H1 (cell line): ENCODE results near the gene GALNT12. TPM values are rescaled to one million over a fixed set of nuclear protein-coding genes. Genes with fewer than 3 reads are reported as not detected.

Experiments used
- CTCF ChIA-PET: fragments of 300-600 bp; sonication (Branson Sonifier 250); formaldehyde crosslinking; loops from one replicate; lab custom pipeline; 2021; ENCODE audit not compliant: partially characterized antibody; lab: Charles Lee
- POLR2A ChIA-PET: fragments of 300-600 bp; sonication (Branson Sonifier 250); formaldehyde crosslinking; loops from one replicate; lab custom pipeline; 2021; ENCODE audit warnings: inconsistent platforms; ENCODE audit not compliant: partially characterized antibody; lab: Charles Lee
- DNase-seq, 2 experiments: peaks; one replicate each; pipeline versions ENCODE4 v3.0.0 to v3.0.0-alpha.2; 2010 to 2022; ENCODE audit warnings: low spot score in 2 of 2, low read depth in 1 of 2, mixed read lengths in 1 of 2
- FAIRE-seq: peaks from 2 replicates; lab custom pipeline; 2011; peaks lifted over from hg19 to GRCh38; lab: Jason Lieb, UNC
- H2AFZ ChIP-seq: 2 replicates; pipeline ENCODE4 v1.8.1; 2012; ENCODE audit warnings: low read length, inconsistent platforms
- H2AK5ac ChIP-seq: 2 replicates; pipeline ENCODE4 v1.6.1; 2013; ENCODE audit warnings: low read depth, low read length
- H2BK120ac ChIP-seq: replicated peaks from 2 replicates; pipeline ENCODE3; 2013; ENCODE audit warnings: low read depth, low read length, inconsistent platforms
- H2BK12ac ChIP-seq: 2 replicates; pipeline ENCODE4 v1.6.1; 2013; ENCODE audit warnings: low read depth, low read length
- H2BK15ac ChIP-seq: 2 replicates; pipeline ENCODE4 v1.6.1; 2013; ENCODE audit warnings: low read length
- H2BK20ac ChIP-seq: 2 replicates; pipeline ENCODE4 v1.6.1; 2013; ENCODE audit warnings: low read length
- H2BK5ac ChIP-seq: 2 replicates; pipeline ENCODE4 v1.6.1; 2013; ENCODE audit warnings: low read depth, low read length
- H3K14ac ChIP-seq: 2 replicates; pipeline ENCODE4 v1.6.1; 2013; ENCODE audit warnings: inconsistent platforms; ENCODE audit not compliant: insufficient read length
- H3K18ac ChIP-seq: 2 replicates; pipeline ENCODE4 v1.6.1; 2013; ENCODE audit warnings: low read length; ENCODE audit errors: extremely low read depth
- H3K23ac ChIP-seq: 2 replicates; pipeline ENCODE4 v1.6.1; 2013; ENCODE audit warnings: inconsistent platforms; ENCODE audit not compliant: insufficient read length
- H3K23me2 ChIP-seq: 2 replicates; pipeline ENCODE4 v1.6.1; 2013; ENCODE audit warnings: low read depth, low read length
- H3K27ac ChIP-seq: 2 replicates; pipeline ENCODE4 v1.6.1; 2011; ENCODE audit warnings: low read depth, low read length, inconsistent platforms
- H3K27me3 ChIP-seq, 4 experiments: replicated peaks in 1 of 4; 1 replicate in 1 of 4; 2 replicates in 3 of 4; pipeline versions ENCODE4 v1.6.1 to v1.8.1; 2011 to 2013; ENCODE audit warnings: low read length in 3 of 4, mild to moderate bottlenecking in 3 of 4, inconsistent platforms in 2 of 4, mixed read lengths in 2 of 4, moderate library complexity in 1 of 4; ENCODE audit not compliant: control insufficient read depth in 3 of 4, insufficient read depth in 3 of 4; ENCODE audit errors: extremely low read depth in 1 of 4
- H3K36me3 ChIP-seq, 4 experiments: 2 replicates each; pipeline versions ENCODE4 v1.6.1 to v1.8.1; 2011 to 2013; ENCODE audit warnings: mild to moderate bottlenecking in 4 of 4, low read length in 3 of 4, moderate library complexity in 2 of 4, control low read depth in 1 of 4, inconsistent platforms in 1 of 4; ENCODE audit not compliant: insufficient read depth in 4 of 4, control insufficient read depth in 2 of 4
- H3K4ac ChIP-seq: replicated peaks from 2 replicates; pipeline ENCODE3; 2013; ENCODE audit warnings: low read length, low read depth, mixed read lengths, inconsistent platforms; ENCODE audit not compliant: insufficient read length
- H3K4me1 ChIP-seq, 4 experiments: replicated peaks in 1 of 4; 1 replicate in 1 of 4; 2 replicates in 3 of 4; pipeline versions ENCODE4 v1.6.1 to v1.8.1; 2011 to 2013; ENCODE audit warnings: low read length in 3 of 4, inconsistent platforms in 2 of 4, mixed read lengths in 1 of 4; ENCODE audit not compliant: insufficient read depth in 4 of 4, control insufficient read depth in 3 of 4
- H3K4me2 ChIP-seq, 2 experiments: 2 replicates each; pipeline versions ENCODE4 v1.6.1 to v1.8.1; 2011 to 2013; ENCODE audit warnings: low read depth in 2 of 2, low read length in 2 of 2, control low read depth in 1 of 2, inconsistent platforms in 1 of 2, mild to moderate bottlenecking in 1 of 2; ENCODE audit not compliant: insufficient read depth in 1 of 2
- H3K4me3 ChIP-seq, 4 experiments: fragments of 200-600, 300-600 bp in 1 of 4; sonication (generic), shearing (Covaris generic), sonication (Bioruptor Twin) in 1 of 4; 2 replicates each; pipeline versions ENCODE4 v1.5.1 to v1.8.1; 2011 to 2016; ENCODE audit warnings: low read length in 4 of 4, low read depth in 3 of 4, control low read depth in 2 of 4, inconsistent platforms in 2 of 4, mild to moderate bottlenecking in 2 of 4, mixed read lengths in 1 of 4, moderate library complexity in 1 of 4; ENCODE audit not compliant: insufficient read depth in 2 of 4; ENCODE audit errors: extremely low read depth in 1 of 4
- H3K56ac ChIP-seq: replicated peaks from 2 replicates; pipeline ENCODE3; 2013; ENCODE audit warnings: low read depth, mild to moderate bottlenecking, mixed read lengths, low read length, inconsistent platforms; ENCODE audit not compliant: insufficient read length
- H3K79me1 ChIP-seq: 2 replicates; pipeline ENCODE4 v1.6.1; 2013; ENCODE audit warnings: low read depth, low read length, control low read depth
- H3K79me2 ChIP-seq, 2 experiments: 2 replicates each; pipeline versions ENCODE4 v1.6.1 to v1.8.1; 2012 to 2013; ENCODE audit warnings: low read length in 2 of 2, mild to moderate bottlenecking in 2 of 2, inconsistent platforms in 1 of 2; ENCODE audit not compliant: insufficient read depth in 2 of 2, control insufficient read depth in 1 of 2
- H3K9ac ChIP-seq, 4 experiments: replicated peaks in 1 of 4; 1 replicate in 1 of 4; 2 replicates in 3 of 4; pipeline versions ENCODE4 v1.6.1 to v1.8.1; 2011 to 2013; ENCODE audit warnings: low read depth in 3 of 4, low read length in 3 of 4, control low read depth in 2 of 4, mild to moderate bottlenecking in 2 of 4, moderate library complexity in 2 of 4, inconsistent platforms in 1 of 4; ENCODE audit errors: extremely low read depth in 1 of 4
- H3K9me3 ChIP-seq, 2 experiments: 2 replicates each; pipeline versions ENCODE4 v1.6.1 to v1.8.1; 2012 to 2013; ENCODE audit warnings: mild to moderate bottlenecking in 2 of 2, moderate library complexity in 2 of 2, control low read depth in 1 of 2, inconsistent platforms in 1 of 2, low read depth in 1 of 2, low read length in 1 of 2, mixed read lengths in 1 of 2; ENCODE audit not compliant: insufficient read depth in 2 of 2
- H4K20me1 ChIP-seq, 2 experiments: replicated peaks in 1 of 2; 2 replicates each; pipeline versions ENCODE3 to v1.8.1; 2011 to 2013; ENCODE audit warnings: inconsistent platforms in 2 of 2, low read length in 2 of 2, mild to moderate bottlenecking in 1 of 2; ENCODE audit not compliant: insufficient read depth in 2 of 2, control insufficient read depth in 1 of 2
- H4K5ac ChIP-seq: 2 replicates; pipeline ENCODE4 v1.6.1; 2013; ENCODE audit warnings: low read length, low read depth, mixed read lengths, inconsistent platforms; ENCODE audit not compliant: insufficient read length
- H4K8ac ChIP-seq: 2 replicates; pipeline ENCODE4 v1.8.0; 2013; ENCODE audit warnings: mild to moderate bottlenecking, moderate library complexity, low read length, inconsistent platforms; ENCODE audit not compliant: insufficient read depth; ENCODE audit errors: extremely low read depth
- H4K91ac ChIP-seq: replicated peaks from 2 replicates; pipeline ENCODE3; 2013; ENCODE audit warnings: low read length, mixed read lengths, inconsistent platforms; ENCODE audit not compliant: insufficient read length
- NANOG ChIP-seq: IDR thresholded peaks from 2 replicates; pipeline ENCODE4 v1.6.1; 2011; ENCODE audit warnings: low read length, low read depth, mild to moderate bottlenecking, inconsistent platforms; ENCODE audit not compliant: insufficient read depth, poor library complexity, severe bottlenecking
- POLR2A ChIP-seq, 2 experiments: IDR thresholded peaks; 1 replicate in 1 of 2; 2 replicates in 1 of 2; pipeline ENCODE4 v1.6.1; 2011; ENCODE audit warnings: low read depth in 2 of 2, low read length in 2 of 2, mild to moderate bottlenecking in 2 of 2; ENCODE audit errors: control extremely low read depth in 1 of 2
- RNF2 ChIP-seq: fragments of 200-900, 300-1000 bp; sonication (generic); IDR thresholded peaks from 2 replicates; pipeline ENCODE4 v1.7.1; 2016; ENCODE audit warnings: borderline replicate concordance, low read depth, mild to moderate bottlenecking, antibody characterized with exemption, low read length; ENCODE audit not compliant: poor library complexity, severe bottlenecking; ENCODE audit errors: missing control alignments
- SAP30 ChIP-seq: fragments of 300-600 bp; sonication (generic); IDR thresholded peaks from 2 replicates; pipeline ENCODE4 v1.7.1; 2012; ENCODE audit warnings: low read length, moderate library complexity, mild to moderate bottlenecking, inconsistent platforms; ENCODE audit not compliant: insufficient read depth, insufficient replicate concordance
- SIN3A ChIP-seq, 2 experiments: IDR thresholded peaks in 1 of 2; conservative IDR thresholded peaks in 1 of 2; 2 replicates each; pipeline ENCODE4 v1.6.1; 2011 to 2012; ENCODE audit warnings: low read length in 2 of 2, improper control_type of control experiment in 1 of 2, low read depth in 1 of 2, mild to moderate bottlenecking in 1 of 2
- SP1 ChIP-seq: IDR thresholded peaks from 2 replicates; pipeline ENCODE4 v1.6.1; 2011; ENCODE audit warnings: low read depth, low read length
- SP4 ChIP-seq: IDR thresholded peaks from 2 replicates; pipeline ENCODE4 v1.6.1; 2012; ENCODE audit warnings: low read length, inconsistent platforms
- TAF1 ChIP-seq: IDR thresholded peaks from 2 replicates; pipeline ENCODE4 v1.6.1; 2011; ENCODE audit warnings: mild to moderate bottlenecking, low read depth, low read length
- WGBS, 2 experiments: shearing (Covaris generic) in 1 of 2; methylation state at CpG; one replicate each; pipeline versions ENCODE4 v1.1.6 to v1.1.7; 2013 to 2015; ENCODE audit warnings: low lambda C conversion rate in 2 of 2, mixed read lengths in 2 of 2, inconsistent platforms in 1 of 2, low coverage in 1 of 2, missing lambda C conversion rate in 1 of 2; ENCODE audit not compliant: insufficient replicate concordance in 2 of 2, insufficient coverage in 1 of 2, insufficient read length in 1 of 2; ENCODE audit errors: extremely low coverage in 1 of 2, missing lambda C conversion rate in 1 of 2; 5-methylcytosine and 5-hydroxymethylcytosine counted together
- polyA plus RNA-seq, 7 experiments: library from polyadenylated mRNA; depleted of rRNA in 3 of 7; stranded (reverse) in 5 of 7; unstranded in 2 of 7; fragments of >200 nt in 5 of 7; fragments of 200-250 nt in 2 of 7; gene quantifications; 1 replicate in 5 of 7; 2 replicates in 1 of 7; 4 replicates in 1 of 7; pipeline versions ENCODE4 v1.2.1 to v1.2.3, GENCODE V29; 2011 to 2013; ENCODE audit warnings: missing spikeins in 2 of 7, mixed read lengths in 2 of 7
- total RNA-seq: library from RNA; stranded (reverse); fragmentation: NEBNext Ultra II Directional; extraction: Animal tissue kit (Norgen Biotek cat#: 25700); gene quantifications from 2 replicates; pipeline ENCODE4 v1.2.1, GENCODE V29; 2021

GALNT12 gene
- total and polyA plus RNA-seq, 2 of the 8 experiments (the other 6 are each of a cell fraction or from before 2014, with no cell fraction given) = 16.2 to 19.6 TPM

DNA sequence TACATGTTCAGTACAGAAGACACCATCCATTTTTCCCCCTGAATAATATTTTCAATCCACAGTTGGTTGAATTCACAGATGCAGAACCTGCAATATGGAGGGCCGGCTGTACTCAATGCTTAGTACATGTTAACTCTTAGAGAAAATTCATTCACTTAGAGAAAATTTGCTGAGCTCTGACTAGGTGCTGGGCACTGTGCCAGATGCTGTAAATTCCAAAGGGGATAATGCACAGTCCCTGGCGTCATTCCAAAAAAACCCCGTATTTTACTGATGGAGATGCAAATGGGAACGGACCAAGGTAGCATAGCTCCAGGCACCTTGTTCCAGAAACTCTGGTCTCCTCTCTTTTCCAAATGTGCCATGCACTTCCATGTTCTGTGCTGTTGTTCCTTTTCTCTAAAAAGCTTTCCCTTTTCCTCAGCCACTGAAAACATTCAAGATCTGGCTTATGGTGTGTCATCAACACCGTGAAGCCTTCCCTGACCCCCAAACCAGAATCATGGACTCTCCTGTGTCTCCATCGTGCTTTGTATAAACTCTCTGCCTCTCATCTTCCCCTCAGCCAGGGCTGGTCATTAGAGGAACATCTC, 80.5 kb downstream of the GALNT12 start:
- H3K36me3 ChIP-seq = no peaks in the 10 kb centered on the region
- no peak overlapping the region for H3K56ac ChIP-seq
- no peak overlapping the region for H3K14ac ChIP-seq
- no peak overlapping the region for H3K18ac ChIP-seq
- no peak overlapping the region for H3K9ac ChIP-seq
- H3K4ac ChIP-seq = no peak overlapping the region
- no peak overlapping the region for H3K23ac ChIP-seq
- 0 out of 2 replicates have a peak, but pooled peaks cover 1% of the 10 kb centered on the region for H3K23me2 ChIP-seq
- H3K27me3 ChIP-seq = no peaks in the 10 kb centered on the region
- no peak overlapping the region for H2BK12ac ChIP-seq
- no peak overlapping the region for H3K27ac ChIP-seq
- CTCF ChIA-PET = interaction anchor here (1.1 to 1.3 kb wide), 2 partner anchors 24 to 63 kb away, joined by 3 read pairs; no protein-coding TSS in a partner anchor
- POLR2A ChIA-PET = no interaction called here
- no peak overlapping the region for H2AFZ ChIP-seq
- no peak overlapping the region for H2BK120ac ChIP-seq
- DNase-seq = no peak
- H3K4me2 ChIP-seq = no peak overlapping the region
- no peaks in the 10 kb centered on the region for H3K79me1 ChIP-seq
- no peak overlapping the region for H2AK5ac ChIP-seq
- H2BK20ac ChIP-seq = no peak overlapping the region
- FAIRE-seq = no peak
- no peak overlapping the region for H2BK15ac ChIP-seq
- H3K4me3 ChIP-seq = no peak overlapping the region
- H3K4me1 ChIP-seq = no peaks in the 10 kb centered on the region
- no peak overlapping the region for H4K91ac ChIP-seq
- H4K5ac ChIP-seq = no peak overlapping the region
- no peak overlapping the region for H2BK5ac ChIP-seq
- H3K9me3 ChIP-seq = no peaks in the 10 kb centered on the region
- H4K8ac ChIP-seq = no peak overlapping the region
- no peaks in the 10 kb centered on the region for H3K79me2 ChIP-seq
- 93% methylated on average over 6 of the region's 6 CpGs; no CpG with 5 or more reads in 1 of the 2 experiments for WGBS, 2 experiments
- no peaks in the 10 kb centered on the region for H4K20me1 ChIP-seq
- no peak for TF ChIP-seq NANOG
- TF ChIP-seq TAF1 = no peak
- no peak for TF ChIP-seq SP4
- no peak for TF ChIP-seq RNF2
- TF ChIP-seq SIN3A (conservative IDR thresholded peaks at IDR 0.05 in 1 of 2, IDR thresholded peaks at IDR 0.05 in 1 of 2; ENCODE audit: low read depth in 1 of 2, low read length in 2 of 2) = no peak
- TF ChIP-seq SAP30 = no peak
- no peak for TF ChIP-seq SP1
- TF ChIP-seq POLR2A (IDR thresholded peaks at IDR 0.05; ENCODE audit: control extremely low read depth in 1 of 2, low read depth in 2 of 2, low read length in 2 of 2) = no peak
